ENCODE data around the gene MOB3B.

MOB3B gene

DNA sequence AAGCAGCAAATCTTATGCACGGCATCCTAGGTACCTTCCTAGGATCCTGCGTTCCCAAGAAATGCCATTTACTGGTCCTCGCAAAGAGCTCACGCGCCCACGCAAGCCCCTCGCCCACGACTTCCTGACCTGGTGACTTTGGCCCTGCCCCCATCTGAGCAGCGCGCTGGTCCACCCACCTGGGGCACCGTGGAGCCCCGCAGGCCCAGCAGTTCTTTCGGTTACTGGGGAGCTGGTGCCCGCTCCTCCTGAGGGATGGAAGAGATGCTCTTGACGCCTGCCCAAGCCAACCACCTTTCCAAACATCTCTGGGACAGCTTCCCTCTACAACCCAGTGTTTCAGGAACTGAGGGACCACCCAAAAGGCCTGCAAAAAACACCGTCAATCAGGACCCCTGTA is 249.4 kb downstream of the MOB3B start:
- DNase-seq (ENCODE audit: extremely low spot score): no peak

DNA sequence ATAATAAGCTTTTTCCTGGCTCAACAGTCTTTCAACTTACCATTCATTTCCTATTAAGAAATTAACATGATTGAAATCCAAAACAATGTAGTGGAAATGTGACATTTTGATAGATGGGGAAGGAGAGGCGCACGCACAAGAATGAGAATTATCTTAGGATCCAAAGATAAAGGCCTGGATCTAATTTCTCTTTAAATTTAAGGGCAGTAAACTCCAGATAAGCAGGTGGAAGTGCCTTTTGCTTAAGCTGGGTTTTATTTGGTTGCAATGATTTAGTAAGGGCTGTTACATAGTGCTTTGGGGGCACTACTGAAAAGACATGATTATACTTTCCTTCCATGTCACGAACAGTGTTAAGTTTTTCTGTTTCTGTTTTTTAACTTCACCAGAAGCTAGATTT is 250.0 kb downstream of the MOB3B start:
- DNase-seq (ENCODE audit: extremely low spot score): no peak
- ChIA-PET POLR2A (no interaction called here), CTCF (interaction anchor here (0.6 kb wide), 1 partner anchor 335 kb away, joined by 5 read pairs; no protein-coding TSS in a partner anchor)
- TF ChIP-seq LEF1 (IDR thresholded peaks at IDR 0.05; ENCODE audit: borderline replicate concordance) (no peak), TARDBP (IDR thresholded peaks at IDR 0.05) (no peak), L3MBTL2 (conservative IDR thresholded peaks at IDR 0.05) (no peak), HDGF (IDR thresholded peaks at IDR 0.05; ENCODE audit: borderline replicate concordance) (no peak), FOXM1 (IDR thresholded peaks at IDR 0.05; ENCODE audit: borderline replicate concordance) (no peak), ELF4 (IDR thresholded peaks at IDR 0.05) (no peak), BHLHE40 (IDR thresholded peaks at IDR 0.05; ENCODE audit: borderline replicate concordance) (no peak), NFRKB (IDR thresholded peaks at IDR 0.05) (no peak), ZNF384 (IDR thresholded peaks at IDR 0.05) (no peak), FOXK2 (IDR thresholded peaks at IDR 0.05) (no peak), FOXA1 (IDR thresholded peaks at IDR 0.05) (no peak), CTBP1 (IDR thresholded peaks at IDR 0.05; ENCODE audit: borderline replicate concordance) (no peak), ARNT (IDR thresholded peaks at IDR 0.05) (no peak), SUZ12 (IDR thresholded peaks at IDR 0.05) (no peak), SP1 (IDR thresholded peaks at IDR 0.05) (no peak)
- TF ChIP-seq, protein P1, sequence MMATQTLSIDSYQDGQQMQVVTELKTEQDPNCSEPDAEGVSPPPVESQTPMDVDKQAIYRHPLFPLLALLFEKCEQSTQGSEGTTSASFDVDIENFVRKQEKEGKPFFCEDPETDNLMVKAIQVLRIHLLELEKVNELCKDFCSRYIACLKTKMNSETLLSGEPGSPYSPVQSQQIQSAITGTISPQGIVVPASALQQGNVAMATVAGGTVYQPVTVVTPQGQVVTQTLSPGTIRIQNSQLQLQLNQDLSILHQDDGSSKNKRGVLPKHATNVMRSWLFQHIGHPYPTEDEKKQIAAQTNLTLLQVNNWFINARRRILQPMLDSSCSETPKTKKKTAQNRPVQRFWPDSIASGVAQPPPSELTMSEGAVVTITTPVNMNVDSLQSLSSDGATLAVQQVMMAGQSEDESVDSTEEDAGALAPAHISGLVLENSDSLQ (IDR thresholded peaks at IDR 0.05): no peak

More for the DNA sequence above, 249.4 kb downstream of the MOB3B start:
- ChIA-PET POLR2A (no interaction called here), CTCF (interaction anchor here (0.6 kb wide), 1 partner anchor 336 kb away, joined by 5 read pairs; no protein-coding TSS in a partner anchor)
- TF ChIP-seq ELF4 (IDR thresholded peaks at IDR 0.05) (no peak), ARNT (IDR thresholded peaks at IDR 0.05) (no peak), NFRKB (IDR thresholded peaks at IDR 0.05) (no peak), LEF1 (IDR thresholded peaks at IDR 0.05; ENCODE audit: borderline replicate concordance) (no peak), SP1 (IDR thresholded peaks at IDR 0.05) (no peak), FOXM1 (IDR thresholded peaks at IDR 0.05; ENCODE audit: borderline replicate concordance) (no peak), L3MBTL2 (conservative IDR thresholded peaks at IDR 0.05) (no peak), CTBP1 (IDR thresholded peaks at IDR 0.05; ENCODE audit: borderline replicate concordance) (no peak), FOXK2 (IDR thresholded peaks at IDR 0.05) (no peak)

DNA sequence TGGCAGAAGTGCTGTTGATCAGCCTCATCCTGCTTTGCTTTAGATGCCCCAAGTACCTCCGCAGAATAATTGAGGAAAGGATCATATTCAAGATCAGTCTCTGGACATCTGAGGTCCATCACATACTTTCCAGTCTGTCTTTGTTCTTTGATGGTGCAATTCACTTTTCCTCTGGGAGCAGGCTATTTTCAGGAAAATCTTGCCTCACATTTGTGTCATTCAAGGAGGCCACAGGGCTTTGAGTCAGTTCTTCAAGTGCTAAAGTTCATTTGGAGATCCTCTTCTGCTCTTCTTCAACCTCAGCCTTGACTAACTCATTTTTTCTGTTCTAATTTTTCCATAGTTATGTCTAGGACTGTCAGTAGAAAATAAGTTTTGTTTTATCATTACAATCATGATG is 251.2 kb downstream of the MOB3B start:
- DNase-seq (ENCODE audit: extremely low spot score): no peak
- CTCF ChIA-PET: no interaction called here
- POLR2A ChIA-PET: no interaction called here
- TF ChIP-seq FOXK2 (IDR thresholded peaks at IDR 0.05): no peak
- TF ChIP-seq FOXM1 (IDR thresholded peaks at IDR 0.05; ENCODE audit: borderline replicate concordance): no peak
- TF ChIP-seq LEF1 (IDR thresholded peaks at IDR 0.05; ENCODE audit: borderline replicate concordance): no peak
- no peak for TF ChIP-seq SP1 (IDR thresholded peaks at IDR 0.05)
- TF ChIP-seq SUZ12 (IDR thresholded peaks at IDR 0.05): no peak
- no peak for TF ChIP-seq L3MBTL2 (conservative IDR thresholded peaks at IDR 0.05)
- TF ChIP-seq FOXA1 (IDR thresholded peaks at IDR 0.05): no peak

DNA sequence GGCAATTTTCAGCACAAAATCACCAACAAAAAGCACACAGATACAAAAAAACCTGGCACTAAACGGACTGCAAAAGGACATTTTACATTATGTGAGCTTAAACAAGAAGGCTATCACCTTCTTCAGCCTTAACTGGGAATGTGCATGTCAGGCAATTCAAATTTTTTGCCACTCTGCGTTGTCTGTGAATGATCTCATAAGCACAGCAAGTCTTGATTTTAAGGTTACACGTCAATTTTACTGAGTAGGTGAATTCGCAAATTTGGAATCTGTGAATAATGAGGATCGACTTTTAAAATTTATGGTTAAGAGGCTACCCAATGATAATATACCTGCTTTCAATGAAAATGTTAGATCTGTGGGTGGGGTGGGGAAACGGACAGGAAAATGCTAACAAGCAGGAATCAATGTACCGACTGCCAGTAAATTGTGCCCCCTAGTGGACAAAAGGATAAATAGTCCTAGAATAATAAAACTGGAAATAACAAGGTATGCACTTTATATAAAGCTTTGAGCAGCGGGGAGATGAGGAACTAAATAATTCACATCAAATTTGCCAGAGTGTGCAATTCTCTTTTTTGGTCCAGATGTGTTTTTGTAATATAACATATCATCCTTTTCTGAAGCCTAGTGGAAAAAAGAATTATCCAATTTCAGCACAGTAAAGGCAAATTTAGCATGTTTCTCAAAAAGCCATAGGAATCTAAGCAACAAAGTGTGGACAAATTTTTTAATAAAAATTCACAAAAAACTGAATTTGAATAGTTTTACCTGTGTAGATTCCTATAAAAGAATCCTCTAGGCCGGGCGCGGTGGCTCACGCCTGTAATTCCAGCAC is 253.2 kb downstream of the MOB3B start:
- ChIA-PET CTCF (interaction anchor here (0.7 kb wide), 1 partner anchor 253 kb away, joined by 3 read pairs; no protein-coding TSS in a partner anchor), POLR2A (no interaction called here)
- peak; percentile 56 for DNase-seq (ENCODE audit: extremely low spot score)
- TF ChIP-seq LEF1 (IDR thresholded peaks at IDR 0.05; ENCODE audit: borderline replicate concordance): no peak
- no peak for TF ChIP-seq SUZ12 (IDR thresholded peaks at IDR 0.05)
- no peak for TF ChIP-seq BHLHE40 (IDR thresholded peaks at IDR 0.05; ENCODE audit: borderline replicate concordance)
- TF ChIP-seq L3MBTL2 (conservative IDR thresholded peaks at IDR 0.05): no peak
- TF ChIP-seq ZNF384 (IDR thresholded peaks at IDR 0.05): no peak
- no peak for TF ChIP-seq ELF4 (IDR thresholded peaks at IDR 0.05)
- TF ChIP-seq HDGF (IDR thresholded peaks at IDR 0.05; ENCODE audit: borderline replicate concordance): no peak
- no peak for TF ChIP-seq TARDBP (IDR thresholded peaks at IDR 0.05)
- TF ChIP-seq, protein P1 (IDR thresholded peaks at IDR 0.05): no peak
- no peak for TF ChIP-seq FOXA1 (IDR thresholded peaks at IDR 0.05)
- TF ChIP-seq FOXK2 (IDR thresholded peaks at IDR 0.05): no peak
